ENCODE data around the gene ABCC9. TPM values are rescaled to one million over a fixed set of nuclear protein-coding genes. Genes with fewer than 3 reads are reported as not detected.
"Not testable (repeated sequence)": the region's sequence is repeated elsewhere in the genome, so short reads cannot be mapped to it uniquely, and the experiment has no call there.

Gene ABCC9
- total RNA-seq, 1 donor from 2014 or later: 24.6 TPM

GRCh38 chr12:21907948-21908837 is 33.0 kb downstream of the ABCC9 start:
- no peak for DNase-seq (ENCODE audit: extremely low spot score in 2 of 2)
- Histone ChIP-seq H3K4me3 (no peak overlapping the region), H3K9me3 (no peaks in the 10 kb centered on the region), H3K27ac (no peak overlapping the region), H3K27me3 (no peaks in the 10 kb centered on the region), H3K4me1 (peaks cover 7% of the 10 kb centered on the region), H3K36me3 (peaks cover 0 to 3% of the 10 kb centered on the region in 2 donors)
- TF ChIP-seq POLR2A (IDR thresholded peaks at IDR 0.05) (no peak), POLR2AphosphoS5 (IDR thresholded peaks at IDR 0.05; ENCODE audit: insufficient read depth in 1 of 2, low read depth in 1 of 2) (no peak), CTCF (IDR thresholded peaks at IDR 0.05) (no peak)
- intact Hi-C loops (cut with DNase I): no loop called here

- Histone ChIP-seq H3K27me3 (no peaks in the 10 kb centered on the region), H3K36me3 (peaks cover 0 to 3% of the 10 kb centered on the region in 2 donors), H3K4me1 (no peaks in the 10 kb centered on the region), H3K27ac (no peak overlapping the region), H3K4me3 (no peak overlapping the region), H3K9me3 (no peaks in the 10 kb centered on the region)
- TF ChIP-seq CTCF (IDR thresholded peaks at IDR 0.05) (no peak), POLR2A (IDR thresholded peaks at IDR 0.05) (no peak), POLR2AphosphoS5 (IDR thresholded peaks at IDR 0.05; ENCODE audit: insufficient read depth in 1 of 2, low read depth in 1 of 2) (no peak)
- no peak for DNase-seq (ENCODE audit: extremely low spot score in 2 of 2)
- intact Hi-C loops (cut with DNase I): no loop called here
Observed at GRCh38 chr12:21906919-21907493, 34.2 kb downstream of the ABCC9 start.

GRCh38 chr12:21899532-21899931 is 41.7 kb downstream of the ABCC9 start:
- intact Hi-C loops (cut with DNase I); H3K9me3 ChIP-seq; H3K27me3 ChIP-seq; DNase-seq (ENCODE audit: extremely low spot score in 2 of 2); H3K36me3 ChIP-seq; H3K4me3 ChIP-seq; H3K27ac ChIP-seq; H3K4me1 ChIP-seq: not testable (repeated sequence)

- no peak overlapping the region for H3K27ac ChIP-seq
- DNase-seq (ENCODE audit: extremely low spot score in 2 of 2): no peak
- no peaks in the 10 kb centered on the region for H3K27me3 ChIP-seq
- H3K4me3 ChIP-seq: no peak overlapping the region
- no peaks in the 10 kb centered on the region for H3K9me3 ChIP-seq
- H3K36me3 ChIP-seq: no peaks in the 10 kb centered on the region
- intact Hi-C loops (cut with DNase I): no loop called here
- TF ChIP-seq POLR2AphosphoS5 (IDR thresholded peaks at IDR 0.05; ENCODE audit: insufficient read depth in 1 of 2, low read depth in 1 of 2): no peak
- no peak for TF ChIP-seq POLR2A (IDR thresholded peaks at IDR 0.05)
- TF ChIP-seq CTCF (IDR thresholded peaks at IDR 0.05): no peak
- H3K4me1 ChIP-seq: peaks cover 15% of the 10 kb centered on the region
Observed at GRCh38 chr12:21895651-21896050, 45.6 kb downstream of the ABCC9 start.

- no peak overlapping the region for H3K27ac ChIP-seq
- no peak for DNase-seq (ENCODE audit: extremely low spot score in 2 of 2)
- intact Hi-C loops (cut with DNase I): no loop called here
- no peaks in the 10 kb centered on the region for H3K27me3 ChIP-seq
- no peaks in the 10 kb centered on the region for H3K36me3 ChIP-seq
- H3K4me3 ChIP-seq: no peak overlapping the region
- H3K9me3 ChIP-seq: no peaks in the 10 kb centered on the region
- H3K4me1 ChIP-seq: peaks cover 15% of the 10 kb centered on the region
- TF ChIP-seq POLR2A (IDR thresholded peaks at IDR 0.05) (no peak), POLR2AphosphoS5 (IDR thresholded peaks at IDR 0.05; ENCODE audit: insufficient read depth in 1 of 2, low read depth in 1 of 2) (no peak), CTCF (IDR thresholded peaks at IDR 0.05) (no peak)
Observed at GRCh38 chr12:21894792-21895595, 46.2 kb downstream of the ABCC9 start.
